Left ventricle myocardium superior (tissue), 1 donor: Measurements from ENCODE around the gene AKAP1. TPM values are rescaled to one million over a fixed set of nuclear protein-coding genes. Genes with fewer than 3 reads are reported as not detected.

Source experiments
- ATAC-seq: fragments of 200-7000 bp; cut with Tn5 transposase; one replicate; pipeline ENCODE4 v1.9.1; 2020; ENCODE audit warnings: mild to moderate bottlenecking, moderate library complexity
- DNase-seq: peaks from one replicate; pipeline ENCODE4 v3.0.0-alpha.2; 2020
- intact Hi-C: fragments of 100-400 bp; cut with micrococcal nuclease; formaldehyde crosslinking; loops from one replicate; pipeline ENCODE4 v1.11.0; 2022
- total RNA-seq: library from RNA; stranded (reverse); fragmentation: NEBNext Ultra II Directional; extraction: Animal tissue kit (Norgen Biotek cat#: 25700); gene quantifications from one replicate; pipeline ENCODE4 v1.2.1, GENCODE V29; 2021
- donor health status: DM: no; HTN: yes; CAD: no; lungs with severe emphysema.

Gene AKAP1
- total RNA-seq, 1 donor from 2014 or later = 282 TPM

- intact Hi-C loops = no loop called here
- DNase-seq (no peak), ATAC-seq (no peak)
These were observed 58.3 kb downstream of the AKAP1 start for GRCh38 chr17:57143361-57143760.

GRCh38 chr17:57143919-57144318, 58.9 kb downstream of the AKAP1 start:
- no peak for ATAC-seq
- intact Hi-C loops = no loop called here
- DNase-seq = no peak

GRCh38 chr17:57144567-57144966, 59.5 kb downstream of the AKAP1 start:
- intact Hi-C loops = no loop called here
- ATAC-seq (no peak), DNase-seq (no peak)

GRCh38 chr17:57145347-57145746, 60.3 kb downstream of the AKAP1 start:
- intact Hi-C loops = no loop called here

GRCh38 chr17:57146273-57146672, 61.2 kb downstream of the AKAP1 start:
- DNase-seq = no peak
- intact Hi-C loops = no loop called here
- no peak for ATAC-seq

More at GRCh38 chr17:57145347-57145746, 60.3 kb downstream of the AKAP1 start:
- DNase-seq (no peak), ATAC-seq (no peak)

GRCh38 chr17:57151798-57152197, 66.8 kb downstream of the AKAP1 start:
- intact Hi-C loops = no loop called here
- no peak for DNase-seq
- no peak for ATAC-seq

- intact Hi-C loops = no loop called here
- DNase-seq (no peak), ATAC-seq (no peak)
These were observed 68.0 kb downstream of the AKAP1 start for GRCh38 chr17:57152967-57153528.

- intact Hi-C loops = no loop called here
- DNase-seq (no peak), ATAC-seq (no peak)
These were observed 69.9 kb downstream of the AKAP1 start for GRCh38 chr17:57154921-57155320.

- no peak for DNase-seq
- no peak for ATAC-seq
- intact Hi-C loops = no loop called here
These were observed 73.3 kb downstream of the AKAP1 start for GRCh38 chr17:57158325-57158724.

GRCh38 chr17:57158795-57159194, 73.7 kb downstream of the AKAP1 start:
- intact Hi-C loops = no loop called here
- ATAC-seq (no peak), DNase-seq (no peak)

- no peak for DNase-seq
- intact Hi-C loops = no loop called here
- ATAC-seq = no peak
These were observed 75.6 kb downstream of the AKAP1 start for GRCh38 chr17:57160624-57161023.

GRCh38 chr17:57164814-57165213, 79.8 kb downstream of the AKAP1 start:
- intact Hi-C loops = no loop called here
- DNase-seq (no peak), ATAC-seq (no peak)

GRCh38 chr17:57165754-57166153, 80.7 kb downstream of the AKAP1 start:
- intact Hi-C loops = no loop called here

GRCh38 chr17:57166803-57167202, 81.8 kb downstream of the AKAP1 start:
- ATAC-seq = no peak

More at GRCh38 chr17:57165754-57166153, 80.7 kb downstream of the AKAP1 start:
- ATAC-seq = no peak
- no peak for DNase-seq

GRCh38 chr17:57168695-57169094, 83.6 kb downstream of the AKAP1 start:
- intact Hi-C loops = no loop called here
- DNase-seq = no peak
- no peak for ATAC-seq

More at GRCh38 chr17:57166803-57167202, 81.8 kb downstream of the AKAP1 start:
- no peak for DNase-seq
- intact Hi-C loops = no loop called here

GRCh38 chr17:57170866-57171265, 85.8 kb downstream of the AKAP1 start:
- no peak for DNase-seq
- intact Hi-C loops = no loop called here
- ATAC-seq = no peak

Other genes starting within 250 kb of the AKAP1 start
- gene TRIM25, start 171.2 kb upstream of the AKAP1 start, total RNA-seq = 19.5 TPM
- gene COIL, start 124.2 kb upstream of the AKAP1 start, total RNA-seq = 8.1 TPM
- gene SCPEP1, start 107.1 kb upstream of the AKAP1 start, total RNA-seq = 90.0 TPM
- 90.7 TPM for gene MSI2, start 171.3 kb downstream of the AKAP1 start, total RNA-seq